NOMO-1 (cell line): ENCODE measurements around the gene DNAJC16.
"Not testable (repeated sequence)": the region's sequence is repeated elsewhere in the genome, so short reads cannot be mapped to it uniquely, and the experiment has no call there.

Experiments
- DNase-seq, 2 experiments: peaks; one replicate each; lab custom pipeline; 2025; ENCODE audit not compliant: unreplicated experiment in 2 of 2; lab: John Stamatoyannopoulos, UW

DNAJC16 gene

DNA sequence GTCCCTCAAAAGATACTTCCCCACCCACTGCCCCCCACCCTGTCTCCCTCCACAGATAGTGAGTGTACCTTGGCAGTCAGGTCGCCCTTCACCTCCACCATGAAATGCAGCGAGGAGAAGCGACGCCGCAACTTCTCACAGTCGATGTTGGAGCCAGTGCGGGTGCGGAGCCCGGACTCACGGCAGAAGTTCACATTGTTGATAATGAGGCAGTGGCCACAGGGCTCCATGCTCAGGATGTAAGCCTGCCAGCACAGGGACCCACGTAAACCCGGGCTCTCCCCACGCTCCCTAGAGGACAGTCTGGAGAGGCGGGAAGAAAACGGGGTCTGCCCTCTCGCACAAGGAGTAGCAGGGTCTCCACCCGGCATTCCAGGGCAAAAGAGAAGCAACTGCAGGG, 19.8 kb upstream of the DNAJC16 start:
- no peak for DNase-seq

DNA sequence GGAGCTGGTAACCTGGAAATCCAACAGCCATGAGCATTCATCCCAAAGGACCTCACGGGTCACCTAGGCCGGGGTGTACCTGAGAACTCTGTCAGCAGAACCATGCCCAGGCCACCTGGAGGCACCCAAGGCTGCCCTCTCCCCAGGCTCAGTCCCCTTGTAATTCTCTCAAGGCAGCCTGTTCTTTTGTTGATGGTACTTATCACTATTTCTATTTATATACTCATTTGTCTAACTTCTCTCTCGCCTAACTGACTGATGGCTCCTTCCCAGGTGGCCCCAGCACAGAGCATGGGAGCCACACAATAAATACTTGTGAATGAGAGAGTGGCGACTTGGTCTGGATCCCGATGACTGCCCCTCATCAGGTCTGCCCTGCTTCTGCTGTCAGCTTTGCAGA, 19.4 kb upstream of the DNAJC16 start:
- no peak for DNase-seq

DNA sequence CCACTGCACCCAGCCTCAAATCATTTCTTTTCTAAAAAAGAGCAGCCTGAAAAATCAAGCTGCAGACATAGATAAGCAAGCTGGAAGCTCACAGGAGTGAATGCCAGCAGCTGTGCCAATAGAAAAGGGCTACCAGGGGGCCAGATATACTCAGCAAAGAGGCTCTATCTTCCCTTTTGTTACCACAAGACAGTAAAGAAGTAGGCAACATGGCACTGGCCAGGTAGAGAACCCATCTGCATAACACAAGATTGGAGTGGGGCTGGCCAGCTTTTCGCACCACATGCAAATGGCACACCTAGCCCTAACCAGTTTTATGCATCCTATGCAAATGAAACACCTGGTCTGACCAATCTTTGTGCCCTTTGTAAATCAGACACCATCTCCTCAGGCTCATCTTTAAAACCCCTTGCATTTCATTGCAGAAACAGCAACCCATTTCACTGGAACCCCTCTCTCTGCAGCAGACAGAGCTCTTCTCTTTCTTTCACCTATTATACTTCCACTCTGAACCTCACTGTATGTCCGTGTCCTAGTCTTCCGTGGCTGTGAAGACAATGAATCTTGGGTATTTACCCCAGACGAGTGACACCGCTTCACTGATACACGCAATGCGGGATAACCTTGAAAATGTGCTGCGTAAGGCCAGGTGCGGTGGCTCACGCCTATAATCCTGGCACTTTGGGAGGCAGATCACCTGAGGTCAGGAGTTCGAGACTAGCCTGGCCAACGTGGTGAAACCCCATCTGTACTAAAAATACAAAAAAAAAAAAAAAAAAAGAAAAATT, 17.8 kb upstream of the DNAJC16 start:
- no peak for DNase-seq

DNA sequence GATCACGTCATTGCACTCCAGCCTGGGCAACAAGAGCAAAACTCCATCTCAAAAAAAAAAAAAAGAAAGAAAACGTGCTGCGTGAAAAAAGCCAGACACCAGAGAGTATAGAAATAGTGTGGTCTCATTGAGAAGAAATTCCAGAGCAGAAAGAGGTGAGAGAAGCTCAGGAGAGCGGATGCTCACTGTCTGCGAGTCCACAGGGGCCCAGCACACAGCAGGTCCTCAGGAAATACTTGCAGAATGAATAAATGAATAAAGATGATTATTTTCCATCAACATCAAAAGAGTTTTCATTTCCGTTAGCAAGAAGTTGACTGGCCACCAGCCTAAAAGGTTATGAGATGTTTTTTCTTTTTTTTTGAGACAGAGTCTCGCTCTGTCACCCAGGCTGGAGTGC, 17.1 kb upstream of the DNAJC16 start:
- DNase-seq: no peak

DNA sequence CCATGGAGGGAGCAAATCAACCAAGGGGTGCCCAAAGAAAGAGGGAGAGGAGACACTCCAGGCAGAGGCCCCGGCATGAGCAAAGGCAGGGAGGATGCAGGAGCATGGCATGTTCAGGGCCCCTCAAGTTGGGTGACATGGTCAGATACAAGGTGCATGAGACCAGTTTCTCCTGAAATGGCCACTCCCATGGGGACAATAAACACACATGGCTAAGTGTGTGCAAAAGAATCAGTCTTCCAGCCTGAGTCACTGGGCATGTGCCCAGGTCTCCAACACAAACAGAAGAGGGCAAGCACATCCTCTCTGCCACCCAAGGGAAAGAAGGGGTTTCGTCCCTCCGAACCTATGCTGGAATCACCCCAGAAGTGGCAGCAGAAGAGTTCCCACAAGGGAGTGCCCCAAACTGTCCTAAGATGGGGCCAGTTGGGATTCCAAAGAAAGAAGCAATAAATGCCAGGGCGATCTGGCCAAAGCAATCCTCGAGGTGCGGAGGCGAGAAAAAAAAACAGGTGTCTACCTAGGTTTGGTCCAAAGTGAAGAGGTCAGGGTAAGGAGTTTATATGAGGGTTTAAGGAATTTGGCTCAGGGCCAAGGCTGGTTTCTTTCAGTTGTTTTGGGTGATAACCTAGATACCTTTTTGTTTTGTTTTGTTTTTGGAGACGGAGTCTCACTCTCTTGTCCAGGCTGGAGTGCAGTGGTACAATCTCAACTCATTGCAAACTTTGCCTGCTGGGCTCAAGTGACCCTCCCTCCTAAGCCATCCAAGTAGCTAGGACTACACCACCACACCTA, 15.8 kb upstream of the DNAJC16 start:
- no peak for DNase-seq

DNA sequence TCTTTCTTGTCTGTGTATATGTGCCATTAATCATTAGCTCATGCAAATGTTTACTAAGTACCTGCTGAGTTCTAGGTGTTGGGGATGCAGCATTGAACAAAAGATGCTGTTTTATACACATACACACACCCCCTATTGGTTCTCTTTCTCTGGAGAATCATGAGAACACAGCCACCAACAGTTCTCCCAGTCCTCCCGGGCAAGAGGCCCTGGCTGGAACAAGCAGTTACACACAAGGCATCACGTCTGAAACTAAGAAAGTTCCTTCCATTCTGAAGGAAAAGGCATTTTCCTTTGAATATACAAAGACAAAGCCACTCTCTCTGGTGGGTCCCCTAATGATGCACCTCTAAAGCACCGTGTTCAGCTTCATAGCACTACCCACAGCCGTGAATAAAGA, 13.5 kb upstream of the DNAJC16 start:
- no peak for DNase-seq

DNA sequence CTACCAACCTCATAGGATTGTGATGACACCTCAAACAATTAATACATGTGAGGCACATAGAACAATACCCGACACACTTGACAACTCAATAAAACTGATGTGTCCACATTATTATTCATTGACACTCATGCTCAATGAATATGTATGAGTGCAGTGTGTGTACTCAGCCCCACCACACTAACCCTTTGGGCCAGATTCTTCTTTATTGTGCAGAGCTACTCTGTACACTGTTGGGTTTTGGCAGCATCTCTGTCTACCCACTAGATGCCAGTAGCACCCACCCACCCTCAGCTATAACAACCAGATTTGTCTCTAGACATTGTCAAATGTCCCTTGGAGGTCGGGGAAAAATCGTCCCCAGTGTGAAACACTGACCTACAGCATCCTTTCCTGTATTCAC, 12.7 kb upstream of the DNAJC16 start:
- DNase-seq: no peak

DNA sequence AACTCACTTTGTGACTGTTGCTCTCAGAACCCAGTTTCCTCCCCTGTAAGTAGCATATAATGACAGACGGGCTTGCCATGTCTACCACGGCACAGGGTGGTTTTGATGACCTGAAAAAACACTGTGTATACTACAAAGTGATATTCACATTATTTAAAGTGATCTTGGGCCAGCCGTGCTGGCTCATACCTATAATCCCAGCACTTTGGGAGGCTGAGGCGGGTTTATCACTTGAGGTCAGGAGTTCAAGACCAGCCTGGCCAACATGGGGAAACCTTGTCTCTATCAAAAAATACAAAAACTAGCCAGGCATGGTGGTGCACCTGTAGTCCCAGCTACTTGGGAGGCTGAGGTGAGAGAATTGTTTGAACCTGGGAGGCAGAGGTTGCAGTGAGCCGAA, 12.1 kb upstream of the DNAJC16 start:
- DNase-seq: not testable (repeated sequence)

DNA sequence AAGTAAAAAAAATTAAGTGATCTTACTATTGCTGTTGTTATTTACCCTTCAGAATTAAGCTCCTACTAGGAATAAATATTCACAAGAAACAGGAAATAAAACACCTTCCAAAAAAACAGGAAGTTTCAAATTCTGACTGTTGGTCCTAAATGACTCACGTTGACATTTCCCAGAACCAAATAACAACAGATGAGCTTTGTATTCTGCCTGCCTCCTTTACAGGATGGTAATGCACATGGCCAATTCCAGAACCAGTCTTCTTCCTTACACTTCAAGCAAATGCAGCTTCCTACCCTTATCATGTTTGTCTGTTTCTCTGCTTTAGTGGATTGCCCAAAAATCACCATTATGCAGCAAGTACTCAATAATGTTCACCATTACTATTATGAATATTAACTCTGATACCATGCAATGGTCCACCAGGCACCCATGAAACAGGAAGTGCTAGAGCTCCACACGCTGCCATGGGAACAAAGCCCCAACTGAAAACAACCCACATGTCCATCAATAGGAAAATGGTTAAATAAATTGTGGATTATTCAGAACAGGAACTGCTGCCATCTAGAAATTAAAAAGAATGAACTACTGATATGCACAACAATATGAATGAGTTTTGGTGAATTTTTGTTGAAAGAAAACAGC, 11.5 kb upstream of the DNAJC16 start:
- peak in 1 of 2 experiments; percentile 56 for DNase-seq

DNA sequence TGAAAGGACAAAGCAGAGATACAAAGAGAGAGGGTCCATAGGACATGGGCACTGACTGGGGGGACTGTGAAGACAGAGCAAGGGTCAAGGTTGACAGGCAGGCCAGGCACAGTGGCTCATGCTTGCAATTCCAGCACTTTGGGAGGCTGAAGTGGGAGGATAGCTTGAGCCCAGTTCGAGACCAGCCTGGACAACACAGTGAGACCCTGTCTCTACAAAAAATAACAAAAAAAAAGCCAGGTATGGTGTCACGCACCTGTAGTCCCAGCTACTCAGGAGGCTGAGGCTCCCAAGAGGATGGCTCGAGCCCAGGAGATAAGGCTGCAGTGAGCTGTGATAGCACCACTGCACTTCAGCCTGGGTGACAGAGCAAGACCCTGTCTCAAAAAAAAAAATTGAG, 7.0 kb upstream of the DNAJC16 start:
- no peak for DNase-seq

DNA sequence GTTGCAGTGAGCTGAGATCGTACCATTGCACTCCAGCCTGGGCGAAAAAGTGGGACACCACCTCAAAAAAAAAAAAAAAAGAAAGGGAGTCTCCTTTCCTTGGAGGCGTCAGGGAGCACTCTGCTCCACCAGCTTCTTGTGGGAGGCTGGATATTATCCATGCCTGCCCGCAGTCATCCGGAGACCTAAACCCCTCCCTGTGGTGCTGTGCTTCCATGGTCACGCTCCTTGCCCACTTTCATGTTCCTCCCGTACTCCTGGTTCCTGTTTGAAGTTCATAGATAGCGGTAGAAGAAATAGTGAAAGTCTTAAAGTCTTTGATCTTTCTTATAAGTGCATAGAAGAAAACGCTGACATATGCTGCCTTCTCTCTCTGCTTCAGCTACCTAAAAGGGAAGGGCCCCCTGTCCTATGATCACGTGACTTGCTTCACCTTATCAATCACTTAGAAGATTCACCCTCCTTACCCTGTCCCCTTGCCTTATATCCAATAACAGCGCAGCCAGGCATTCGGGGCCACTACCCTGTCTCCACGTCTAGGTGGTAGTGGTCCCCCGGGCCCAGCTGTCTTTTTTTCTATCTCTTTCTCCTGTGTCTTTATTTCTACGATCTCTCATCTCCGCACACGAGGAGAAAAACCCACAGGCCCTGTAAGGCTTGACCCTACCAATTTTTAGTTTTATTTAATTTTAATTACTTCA, 5.3 kb upstream of the DNAJC16 start:
- DNase-seq: not testable (repeated sequence)

DNA sequence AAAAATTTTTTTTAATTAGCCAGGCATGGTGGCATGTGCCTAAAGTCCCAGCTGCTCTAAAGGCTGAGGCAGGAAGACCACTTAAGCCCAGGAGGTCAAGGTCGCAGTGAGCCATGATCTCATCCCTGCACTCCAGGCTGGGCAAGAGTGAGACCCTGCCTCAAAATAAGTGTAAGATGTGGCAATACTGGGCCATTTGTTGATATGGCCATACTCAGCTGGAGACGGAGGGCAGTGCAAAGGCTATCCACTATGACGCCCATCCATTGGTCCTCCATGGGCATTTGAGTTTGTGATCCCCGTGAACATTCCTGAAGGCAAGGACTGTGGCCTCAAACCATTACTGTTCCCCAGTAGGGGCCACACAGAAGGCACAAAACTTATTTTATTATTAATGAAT, 4.1 kb upstream of the DNAJC16 start:
- no peak for DNase-seq

DNA sequence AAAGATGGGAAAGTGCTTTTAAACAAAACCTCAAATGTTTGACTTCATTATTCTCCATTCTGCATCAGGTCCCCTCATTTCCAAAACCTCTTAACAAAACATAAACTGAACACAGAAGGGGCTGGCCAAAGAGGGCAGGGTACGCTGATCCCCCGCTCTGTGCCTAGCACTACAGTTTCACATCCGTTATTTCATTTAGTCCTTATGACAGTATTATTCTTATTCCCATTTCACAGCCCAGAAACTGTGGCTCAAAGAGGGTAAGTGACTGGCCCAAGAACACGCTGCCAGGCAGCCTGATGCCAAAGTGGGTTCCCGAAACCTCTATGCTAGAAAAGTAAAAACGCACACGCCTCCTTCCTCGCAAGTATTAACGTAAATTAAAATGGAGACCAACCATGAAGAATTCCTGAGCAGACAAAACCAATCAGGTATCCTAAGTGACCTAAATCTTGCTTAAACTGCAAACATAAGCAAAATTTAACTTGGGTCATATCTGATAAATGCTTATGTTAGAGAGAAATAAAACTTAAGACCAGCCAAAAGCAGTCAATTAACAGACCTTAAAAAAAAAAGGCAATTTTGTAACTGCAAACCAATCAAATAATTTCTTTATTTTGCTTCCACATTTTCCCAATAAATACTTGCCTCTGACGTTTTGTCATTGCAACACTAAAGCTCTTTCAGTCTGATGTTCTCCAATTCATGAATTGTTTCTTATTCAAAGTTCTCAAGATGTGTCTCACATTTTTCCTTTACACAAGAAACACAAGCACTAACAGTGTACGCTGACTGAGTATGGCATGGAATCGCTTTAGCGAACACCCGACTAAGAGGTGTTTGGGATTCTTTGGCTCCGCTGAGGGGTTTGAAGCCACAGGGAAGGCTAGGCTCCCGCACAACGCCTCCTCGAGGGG, 3.3 kb upstream of the DNAJC16 start:
- DNase-seq: peak in 1 of 2 experiments; percentile 27

DNA sequence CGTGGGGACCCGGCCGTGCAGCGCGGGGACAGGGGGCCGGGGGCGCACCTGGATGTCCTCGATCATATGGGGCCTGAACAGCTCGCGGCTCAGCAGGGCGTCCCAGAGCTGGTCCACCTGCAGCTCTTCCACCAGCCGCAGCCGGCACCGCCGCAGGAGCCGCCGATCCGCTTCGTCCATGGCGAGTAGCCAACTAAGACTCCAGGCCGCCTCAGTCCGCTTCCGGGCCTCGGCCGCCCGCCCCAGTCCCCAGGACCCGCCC, 2.7 kb upstream of the DNAJC16 start, which contains the start of gene CASP9:
Gene CASP9, minus strand, starts transcription at position 195 of the 262 bp plus-strand sequence. Its CDS starts 15 bp downstream, at position 180.
- DNase-seq: no peak

DNA sequence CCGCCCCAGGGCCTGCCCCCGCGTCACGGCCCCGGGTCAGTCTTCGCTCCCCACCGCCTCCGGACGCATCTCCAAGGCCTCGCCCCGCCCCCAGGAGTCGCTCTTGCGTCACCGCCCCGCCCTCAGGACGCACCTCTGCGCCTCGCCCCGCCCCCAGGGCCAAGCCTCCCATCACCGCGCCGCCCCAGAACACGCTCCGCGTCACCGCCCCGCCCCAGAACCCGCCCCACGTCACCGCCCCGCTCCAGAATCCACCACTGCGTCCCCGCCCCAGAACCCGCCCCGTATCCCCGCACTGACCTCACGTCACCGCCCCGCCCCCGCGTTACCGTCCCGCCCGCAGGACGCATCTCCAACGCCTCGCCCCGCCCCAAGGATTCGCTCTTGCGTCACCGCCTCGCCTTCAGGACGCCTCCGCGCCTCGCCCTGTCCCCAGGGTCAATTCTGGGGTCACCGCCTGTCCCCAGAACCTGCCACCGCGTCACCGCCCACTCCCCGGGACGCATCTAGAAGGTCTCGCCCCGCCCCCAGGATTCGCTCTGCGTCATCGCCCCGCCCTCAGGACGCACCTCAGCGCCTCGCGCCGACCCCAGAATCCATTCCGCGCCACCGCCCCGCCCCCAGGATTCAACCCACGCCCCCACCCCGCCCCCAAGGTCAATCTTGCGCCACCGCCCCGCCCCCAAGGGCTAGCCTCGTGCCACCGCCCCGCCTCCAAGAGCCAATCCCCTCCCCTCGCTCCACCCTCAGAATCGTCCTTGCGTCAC, 2.2 kb upstream of the DNAJC16 start:
- peak; percentile 94 to 98 for DNase-seq

DNA sequence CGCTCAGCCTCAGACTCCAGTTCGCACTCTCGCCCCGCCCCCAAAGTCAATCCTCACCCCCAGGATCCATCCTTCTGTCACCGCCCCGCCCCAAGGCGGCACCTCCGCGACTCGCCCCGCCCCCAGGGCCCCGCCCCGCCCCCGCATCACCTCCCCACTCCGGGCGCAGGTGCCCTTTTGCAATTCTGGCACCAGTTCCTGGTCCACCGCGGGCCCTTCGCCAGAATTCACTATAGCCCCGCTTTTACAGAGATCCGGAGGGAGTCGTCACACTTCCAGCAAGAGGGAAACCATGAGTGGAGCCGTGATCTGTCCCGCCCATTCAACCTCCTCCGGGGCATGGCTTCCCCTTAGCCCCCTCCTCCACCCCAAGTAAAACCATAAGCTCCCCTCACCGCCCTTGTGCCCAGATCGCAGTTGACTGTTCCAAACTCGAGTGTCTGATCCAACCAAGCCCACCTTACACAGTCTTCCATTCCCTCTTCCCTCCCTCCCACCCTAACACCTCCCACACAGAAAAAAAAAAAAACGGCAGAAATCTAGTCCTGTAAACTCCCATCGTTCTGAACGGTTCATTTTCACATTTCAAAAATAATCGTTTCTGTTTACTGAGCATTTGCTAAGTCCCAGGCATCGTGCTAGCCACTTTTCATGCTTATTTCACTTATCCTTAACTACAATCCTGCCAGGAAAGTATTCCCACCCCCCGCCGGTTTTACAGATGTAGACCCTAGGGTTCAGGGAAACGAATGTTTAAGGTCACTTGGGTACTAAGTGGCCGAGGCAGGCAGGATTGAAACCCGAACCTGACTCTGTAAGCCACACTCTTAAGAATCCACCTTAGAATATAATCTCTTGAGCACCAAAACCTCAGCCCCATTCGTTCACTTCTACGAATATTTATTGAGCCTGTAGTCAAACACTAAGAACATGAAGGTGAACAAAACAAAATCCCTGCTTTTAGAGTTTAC, 1.3 kb upstream of the DNAJC16 start:
- peak in 1 of 2 experiments; percentile 33 for DNase-seq

DNA sequence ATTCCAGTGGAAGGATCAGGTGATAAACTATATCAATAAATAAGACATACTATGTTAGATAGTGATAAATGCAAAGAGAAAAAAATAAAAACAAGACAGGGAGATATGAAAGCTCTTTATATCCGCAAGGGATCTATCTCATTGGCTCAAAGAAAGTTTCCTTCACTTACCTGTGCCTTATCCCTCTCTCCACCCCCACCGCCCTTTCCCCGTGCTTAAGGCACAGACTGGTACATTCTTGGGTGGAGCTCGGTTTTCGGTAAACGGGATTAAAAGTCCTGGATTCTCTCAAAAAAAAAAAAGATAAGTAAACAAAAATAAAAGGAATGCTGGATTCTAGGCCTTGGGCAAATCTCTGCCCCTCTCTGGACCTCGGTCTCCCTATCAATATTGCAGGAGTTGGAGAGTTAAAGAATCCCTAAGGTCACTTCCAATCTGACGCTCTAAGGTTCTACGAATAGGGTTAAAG, 593 bp upstream of the DNAJC16 start:
- DNase-seq: no peak

DNA sequence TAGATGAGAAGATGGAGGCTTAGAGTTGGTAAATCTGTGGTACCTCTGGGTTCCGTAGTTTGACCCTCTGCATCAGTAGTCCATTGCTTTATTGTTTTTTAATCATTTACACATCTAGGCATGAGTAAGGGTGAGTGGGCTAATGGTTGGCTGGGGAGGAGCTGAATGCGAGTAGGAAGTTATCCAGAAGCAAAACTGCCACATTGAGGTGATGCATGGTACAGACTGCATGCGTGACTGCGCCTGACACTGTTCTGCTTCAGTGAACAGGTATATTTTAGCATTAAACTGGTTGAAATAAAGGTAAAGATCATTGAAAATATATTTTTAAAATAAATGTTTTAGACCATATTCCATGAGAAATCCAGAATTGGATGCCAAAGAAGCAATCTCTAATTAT, 4.4 kb downstream of the DNAJC16 start:
- no peak for DNase-seq
